Esophagus muscularis mucosa (tissue), 4 donors: Measurements from ENCODE around the gene BEX5. TPM values are rescaled to one million over a fixed set of nuclear protein-coding genes. Genes with fewer than 3 reads are reported as not detected.
"Not testable (repeated sequence)": the region's sequence is repeated elsewhere in the genome, so short reads cannot be mapped to it uniquely, and the experiment has no call there.

ENCODE experiments used
- DNase-seq: peaks from one replicate; pipeline ENCODE4 v3.0.0-alpha.2; 2017; ENCODE audit errors: extremely low spot score
- H3K27ac ChIP-seq, 4 donors: fragments of 200-600 bp; sonication (generic); replicated peaks in 1 of 4; 1 replicate in 3 of 4; 2 replicates in 1 of 4; pipeline ENCODE4 v1.5.1; 2016 to 2019; ENCODE audit warnings: mild to moderate bottlenecking in 1 of 4
- H3K27me3 ChIP-seq, 4 donors: fragments of 200-600 bp; sonication (generic); one replicate each; pipeline versions ENCODE4 v1.5.1 to v1.6.0; 2016 to 2019
- H3K36me3 ChIP-seq, 4 donors: fragments of 200-600 bp; sonication (generic); one replicate each; pipeline ENCODE4 v1.5.1; 2016 to 2019
- H3K4me1 ChIP-seq, 4 donors: fragments of 200-600 bp; sonication (generic); one replicate each; pipeline ENCODE4 v1.5.1; 2016 to 2019
- H3K4me3 ChIP-seq, 4 donors: fragments of 200-600 bp; sonication (generic); 1 replicate in 2 of 4; 2 replicates in 2 of 4; pipeline ENCODE4 v1.5.1; 2016 to 2019; ENCODE audit warnings: mild to moderate bottlenecking in 4 of 4, moderate library complexity in 1 of 4
- H3K9me3 ChIP-seq, 4 donors: fragments of 200-600 bp; sonication (generic); 1 replicate in 3 of 4; 2 replicates in 1 of 4; pipeline ENCODE4 v1.5.1; 2016 to 2019
- EP300 ChIP-seq: sonication (generic); formaldehyde crosslinking; IDR thresholded peaks from one replicate; pipeline ENCODE4 v1.6.1; 2017; ENCODE audit warnings: antibody characterized with exemption
- POLR2A ChIP-seq: fragments of 450-650 bp; IDR thresholded peaks from one replicate; pipeline ENCODE4 v1.6.1; 2017; ENCODE audit warnings: antibody characterized with exemption, moderate library complexity, mild to moderate bottlenecking, low read depth
- POLR2AphosphoS5 ChIP-seq, 2 donors: sonication (generic); formaldehyde crosslinking; IDR thresholded peaks; one replicate each; pipeline ENCODE4 v1.6.1; 2017; ENCODE audit warnings: antibody characterized with exemption in 2 of 2
- WGBS: methylation state at CpG from one replicate; pipeline ENCODE4 v1.1.5; 2018; 5-methylcytosine and 5-hydroxymethylcytosine counted together
- intact Hi-C: fragments of 100-400 bp; cut with DNase I; formaldehyde crosslinking; loops from one replicate; pipeline ENCODE4 v1.15.1; 2023
- total RNA-seq, 4 donors: library from RNA; depleted of rRNA; stranded (reverse); fragments of >200 nt; gene quantifications; one replicate each; pipeline versions ENCODE4 v1.1.0 to v1.2.1, GENCODE V29; 2016
- TF ChIP-seq, protein P1 (sequence below), 3 experiments: fragments of 200-600 bp in 2 of 3; fragments of 450-650 bp in 1 of 3; sonication (generic) in 2 of 3; IDR thresholded peaks; one replicate each; pipeline ENCODE4 v1.5.1; 2017 to 2019; ENCODE audit warnings: antibody characterized with exemption in 3 of 3, mild to moderate bottlenecking in 2 of 3, moderate library complexity in 1 of 3

BEX5 gene
- 1 to 10 TPM in 3 of 4 donors, under 1 TPM in 1; 0.83 to 2.5 (median 2.1) TPM for total RNA-seq

DNA sequence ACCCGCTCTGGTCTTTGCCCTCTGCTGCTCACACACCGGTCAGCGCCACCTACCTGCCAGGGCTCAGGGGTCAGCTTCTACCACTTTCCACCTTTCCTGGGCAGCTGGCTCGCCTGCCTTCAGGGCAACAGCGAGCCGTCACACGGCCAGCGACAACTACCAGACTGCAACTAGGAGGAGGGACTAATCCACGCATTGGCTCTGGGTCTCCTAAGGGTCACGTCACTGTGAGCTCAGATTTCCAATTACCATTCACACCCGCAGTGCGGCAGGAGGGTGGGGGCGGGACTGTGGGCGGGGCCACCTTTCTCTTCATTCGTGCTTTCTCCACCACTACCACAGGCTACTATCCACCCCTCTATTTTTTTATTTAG is at the start of gene BEX5:
TSS of gene BEX5 (minus strand) at position 172 of the 374 bp plus-strand sequence. CDS start 1,712 bp downstream, outside the sequence.
- peaks cover 0 to 9% (median 0%) of the 10 kb centered on the region in 4 donors for H3K27me3 ChIP-seq
- no peaks in the 10 kb centered on the region for H3K9me3 ChIP-seq
- DNase-seq: no peak
- peak within 1 kb of the TSS; percentile 35 to 59 (median 46) for H3K4me3 ChIP-seq
- peaks cover 0 to 11% (median 5%) of the 10 kb centered on the region in 4 donors for H3K4me1 ChIP-seq
- TF ChIP-seq POLR2AphosphoS5 (IDR thresholded peaks at IDR 0.05): peak; percentile 77 to 82
- TF ChIP-seq POLR2A: no peak
- peak within 1 kb of the TSS in 1 of 4 donors; percentile 51 for H3K27ac ChIP-seq
- no peaks in the 10 kb centered on the region for H3K36me3 ChIP-seq
- intact Hi-C loops: no loop called here
- 23% methylated on average over 15 of the region's 15 CpGs for WGBS

GRCh38 chrX:102185967-102186720 is 30.4 kb upstream of the BEX5 start:
- H3K4me1 ChIP-seq: no peaks in the 10 kb centered on the region
- H3K36me3 ChIP-seq: no peaks in the 10 kb centered on the region
- no peak overlapping the region for H3K4me3 ChIP-seq
- H3K27me3 ChIP-seq: no peaks in the 10 kb centered on the region
- intact Hi-C loops: no loop called here
- TF ChIP-seq, protein P1, sequence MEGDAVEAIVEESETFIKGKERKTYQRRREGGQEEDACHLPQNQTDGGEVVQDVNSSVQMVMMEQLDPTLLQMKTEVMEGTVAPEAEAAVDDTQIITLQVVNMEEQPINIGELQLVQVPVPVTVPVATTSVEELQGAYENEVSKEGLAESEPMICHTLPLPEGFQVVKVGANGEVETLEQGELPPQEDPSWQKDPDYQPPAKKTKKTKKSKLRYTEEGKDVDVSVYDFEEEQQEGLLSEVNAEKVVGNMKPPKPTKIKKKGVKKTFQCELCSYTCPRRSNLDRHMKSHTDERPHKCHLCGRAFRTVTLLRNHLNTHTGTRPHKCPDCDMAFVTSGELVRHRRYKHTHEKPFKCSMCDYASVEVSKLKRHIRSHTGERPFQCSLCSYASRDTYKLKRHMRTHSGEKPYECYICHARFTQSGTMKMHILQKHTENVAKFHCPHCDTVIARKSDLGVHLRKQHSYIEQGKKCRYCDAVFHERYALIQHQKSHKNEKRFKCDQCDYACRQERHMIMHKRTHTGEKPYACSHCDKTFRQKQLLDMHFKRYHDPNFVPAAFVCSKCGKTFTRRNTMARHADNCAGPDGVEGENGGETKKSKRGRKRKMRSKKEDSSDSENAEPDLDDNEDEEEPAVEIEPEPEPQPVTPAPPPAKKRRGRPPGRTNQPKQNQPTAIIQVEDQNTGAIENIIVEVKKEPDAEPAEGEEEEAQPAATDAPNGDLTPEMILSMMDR (IDR thresholded peaks at IDR 0.05): no peak
- no peak for TF ChIP-seq POLR2AphosphoS5 (IDR thresholded peaks at IDR 0.05)
- no peak for TF ChIP-seq POLR2A
- no peak for TF ChIP-seq EP300
- no peak overlapping the region for H3K27ac ChIP-seq
- H3K9me3 ChIP-seq: peaks cover 0 to 4% (median 0%) of the 10 kb centered on the region in 4 donors
- WGBS: 70% methylated on average over 6 of the region's 7 CpGs
- no peak for DNase-seq

GRCh38 chrX:102154900-102155805 is 624 bp downstream of the BEX5 start:
- intact Hi-C loops: no loop called here
- Histone ChIP-seq H3K4me3 (peak overlapping the region; percentile 35 to 59 (median 46)), H3K9me3 (no peaks in the 10 kb centered on the region), H3K27me3 (peaks cover 0 to 9% (median 0%) of the 10 kb centered on the region in 4 donors), H3K4me1 (peaks cover 0 to 11% (median 5%) of the 10 kb centered on the region in 4 donors), H3K36me3 (no peaks in the 10 kb centered on the region), H3K27ac (peak overlapping the region in 1 of 4 donors; percentile 51)
- 37% methylated on average over 32 of the region's 32 CpGs for WGBS
- no peak for TF ChIP-seq EP300
- no peak for DNase-seq

- TF ChIP-seq, protein P1 (IDR thresholded peaks at IDR 0.05): peak in 1 of 3 experiments; percentile 3
- TF ChIP-seq POLR2AphosphoS5 (IDR thresholded peaks at IDR 0.05): no peak
- 21% methylated on average over 11 of the region's 11 CpGs for WGBS
- Histone ChIP-seq H3K9me3 (no peaks in the 10 kb centered on the region), H3K27ac (no peak overlapping the region), H3K36me3 (no peaks in the 10 kb centered on the region), H3K4me3 (peak overlapping the region in 2 of 4 donors; percentile 54 to 59), H3K27me3 (peaks cover 0 to 9% (median 3%) of the 10 kb centered on the region in 4 donors), H3K4me1 (peaks cover 0 to 11% (median 5%) of the 10 kb centered on the region in 4 donors)
- DNase-seq: no peak
- intact Hi-C loops: no loop called here
Measured at GRCh38 chrX:102154218-102154860, 1.4 kb downstream of the BEX5 start.

- H3K9me3 ChIP-seq, intact Hi-C loops, H3K4me1 ChIP-seq, H3K36me3 ChIP-seq, H3K4me3 ChIP-seq, H3K27ac ChIP-seq, DNase-seq: not testable (repeated sequence)
- no CpG with 5 or more reads among the region's 31 CpGs for WGBS
- H3K27me3 ChIP-seq: peaks cover 0 to 14% (median 3%) of the 10 kb centered on the region in 4 donors
Measured at GRCh38 chrX:102142274-102142673, 13.5 kb downstream of the BEX5 start, which contains the start of gene TCEAL6. Gene TCEAL6, minus strand, starts transcription at chrX:102142481.

DNA sequence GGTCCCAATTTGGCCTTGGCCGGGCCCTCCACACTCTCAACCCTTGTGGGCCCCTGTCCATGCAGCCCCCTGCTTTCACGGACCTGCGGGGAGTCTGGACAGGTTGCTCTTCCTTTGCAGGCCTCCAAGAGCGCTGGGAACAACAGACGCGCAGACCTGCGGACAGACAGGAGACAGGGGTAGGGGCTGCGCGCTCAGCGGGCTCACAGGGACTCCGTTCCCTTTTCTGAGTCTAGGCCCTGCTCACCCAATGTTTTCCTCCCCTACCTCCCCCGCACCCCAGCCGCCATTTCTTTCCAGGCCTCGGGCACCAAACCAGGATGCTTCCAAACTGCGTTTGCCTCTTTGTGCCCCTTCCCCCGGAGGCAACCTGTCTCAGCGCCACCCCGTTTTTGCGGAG is 14.1 kb downstream of the BEX5 start:
- H3K36me3 ChIP-seq, H3K27ac ChIP-seq, H3K9me3 ChIP-seq, intact Hi-C loops, H3K4me1 ChIP-seq, DNase-seq, H3K4me3 ChIP-seq: not testable (repeated sequence)
- peaks cover 0 to 14% (median 3%) of the 10 kb centered on the region in 4 donors for H3K27me3 ChIP-seq
- 23% methylated on average over 16 of the region's 19 CpGs for WGBS

GRCh38 chrX:102140876-102141275 is 14.9 kb downstream of the BEX5 start:
- H3K4me3 ChIP-seq, H3K9me3 ChIP-seq, DNase-seq, H3K4me1 ChIP-seq, intact Hi-C loops, H3K36me3 ChIP-seq, H3K27ac ChIP-seq: not testable (repeated sequence)
- H3K27me3 ChIP-seq: peaks cover 0 to 14% (median 3%) of the 10 kb centered on the region in 4 donors
- 68% methylated on average over 16 of the region's 16 CpGs for WGBS
